ENCODE measurements around the gene HOXB3.

GRCh38 chr17:48577946-48578615, 12.0 kb downstream of the HOXB3 start, which contains the start of gene HOXB4:
- TF ChIP-seq CTCF (IDR thresholded peaks at IDR 0.05) (no peak), POLR2A (IDR thresholded peaks at IDR 0.05) (peak in 1 of 4 donors; percentile 38)
